ENCODE measurements around the gene THTPA. TPM values are rescaled to one million over a fixed set of nuclear protein-coding genes. Genes with fewer than 3 reads are reported as not detected.

THTPA gene
- total RNA-seq, 1 experiment from 2014 or later: 3.3 TPM

- peak; percentile 35 for DNase-seq
- H3K9me3 ChIP-seq: no peaks in the 10 kb centered on the region
These were observed 3.2 kb downstream of the THTPA start for GRCh38 chr14:23559010-23559925.

DNA sequence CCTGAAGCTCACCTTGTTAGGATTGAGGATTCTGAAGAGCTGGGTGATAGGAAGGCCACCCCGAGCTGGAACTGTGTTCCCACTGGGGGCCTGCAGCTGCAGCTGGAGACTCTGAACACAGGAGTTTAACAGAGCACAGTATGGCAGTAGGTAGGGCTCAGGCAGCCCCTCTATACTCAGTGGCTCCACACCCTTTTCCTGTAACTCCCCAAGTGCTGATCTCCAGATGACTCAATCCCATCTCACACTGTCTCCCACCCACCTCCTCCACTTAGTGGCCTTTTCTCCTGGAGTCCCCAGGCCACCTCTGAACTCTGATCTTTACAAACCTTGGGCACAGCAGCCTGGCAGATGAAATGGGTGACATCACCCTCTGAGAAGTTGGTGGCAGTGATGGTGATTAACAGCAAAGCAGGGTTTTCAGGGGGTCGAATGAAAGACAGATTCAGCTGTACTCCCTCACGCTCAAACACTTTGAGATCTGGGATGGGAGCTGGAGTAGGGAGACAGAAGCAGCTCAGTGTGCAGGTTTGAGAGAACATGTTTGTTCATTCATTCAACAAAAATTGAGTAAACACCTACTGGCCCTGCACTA, 4.0 kb downstream of the THTPA start:
- DNase-seq: no peak
- no peaks in the 10 kb centered on the region for H3K27me3 ChIP-seq
- H3K4me3 ChIP-seq: no peak overlapping the region
- no peaks in the 10 kb centered on the region for H3K9me3 ChIP-seq
- H3K36me3 ChIP-seq: no peaks in the 10 kb centered on the region; the same call in 1 of the 2 replicates

More at GRCh38 chr14:23559010-23559925, 3.2 kb downstream of the THTPA start:
- no peaks in the 10 kb centered on the region for H3K27me3 ChIP-seq
- no peak overlapping the region for H3K4me3 ChIP-seq
- H3K36me3 ChIP-seq: no peaks in the 10 kb centered on the region; the same call in 1 of the 2 replicates

DNA sequence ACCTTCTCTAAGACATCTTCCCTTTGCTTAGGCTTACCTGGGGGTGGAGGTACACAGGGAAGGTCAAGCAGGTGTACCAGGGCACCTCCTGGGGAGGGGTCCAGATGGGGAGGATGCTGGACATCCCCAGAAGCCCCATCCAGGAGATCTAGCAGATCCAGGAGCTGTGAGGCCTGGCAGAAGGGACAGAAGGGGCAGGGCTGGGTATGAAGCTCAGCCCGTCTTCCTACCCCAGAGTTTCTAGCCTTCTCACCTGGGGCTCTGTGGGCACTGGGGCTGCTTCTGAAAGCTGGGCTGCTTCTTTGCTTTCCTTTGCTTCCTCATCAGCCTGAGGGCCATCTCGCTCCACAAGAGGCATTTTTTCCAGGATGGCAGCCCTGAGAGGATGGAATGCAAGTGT, 5.2 kb downstream of the THTPA start:
- H3K4me3 ChIP-seq: no peak overlapping the region
- H3K36me3 ChIP-seq: no peaks in the 10 kb centered on the region; the same call in 1 of the 2 replicates
- DNase-seq: no peak
- no peaks in the 10 kb centered on the region for H3K27me3 ChIP-seq
- H3K9me3 ChIP-seq: no peaks in the 10 kb centered on the region

- H3K9me3 ChIP-seq: no peaks in the 10 kb centered on the region
- H3K27me3 ChIP-seq: no peaks in the 10 kb centered on the region
- DNase-seq: no peak
- no peak overlapping the region for H3K4me3 ChIP-seq
- no peaks in the 10 kb centered on the region; the same call in 1 of the 2 replicates for H3K36me3 ChIP-seq
These were observed 6.1 kb downstream of the THTPA start for GRCh38 chr14:23561873-23562821.

GRCh38 chr14:23562822-23563472, 6.9 kb downstream of the THTPA start:
- Histone ChIP-seq H3K27me3 (no peaks in the 10 kb centered on the region), H3K4me3 (no peak overlapping the region), H3K36me3 (no peaks in the 10 kb centered on the region; the same call in 1 of the 2 replicates), H3K9me3 (no peaks in the 10 kb centered on the region)
- peak; percentile 20 for DNase-seq

DNA sequence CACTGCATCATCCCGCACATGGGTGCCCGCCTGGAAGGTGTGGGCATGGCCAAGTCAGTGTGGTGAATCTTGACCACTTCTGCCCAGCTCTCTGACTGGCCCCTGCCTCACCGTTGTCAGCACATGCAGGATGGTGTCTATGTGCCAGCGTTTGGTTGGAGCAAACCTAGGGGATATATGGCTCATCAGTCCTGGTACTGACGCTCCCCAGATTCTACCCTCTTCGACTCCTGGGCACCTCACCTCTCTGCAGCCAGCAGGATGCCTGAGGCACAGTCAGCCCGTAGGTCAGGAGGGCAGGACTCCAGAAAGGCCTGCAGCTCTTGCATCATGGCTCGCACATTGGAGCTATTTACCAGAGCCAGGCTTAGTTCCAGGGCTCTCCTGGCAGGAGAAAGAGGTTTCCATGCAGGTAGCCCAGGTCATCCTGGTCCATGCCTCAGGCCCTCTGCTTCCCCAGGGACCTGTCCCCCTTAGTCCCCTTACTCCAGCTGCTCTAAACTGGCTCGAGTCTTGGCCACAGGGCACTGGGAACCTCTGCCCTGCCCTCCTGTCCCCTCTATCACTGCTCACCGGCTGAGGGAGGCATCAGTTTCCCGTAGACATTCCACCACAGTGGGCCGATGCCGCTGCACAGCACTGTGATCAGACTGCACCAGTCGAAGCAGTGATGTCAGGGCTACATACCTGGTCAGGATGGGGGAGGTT, 7.6 kb downstream of the THTPA start:
- Histone ChIP-seq H3K9me3 (no peaks in the 10 kb centered on the region), H3K4me3 (no peak overlapping the region), H3K36me3 (no peaks in the 10 kb centered on the region; the same call in 1 of the 2 replicates), H3K27me3 (no peaks in the 10 kb centered on the region)
- DNase-seq: no peak

GRCh38 chr14:23564181-23564812, 8.2 kb downstream of the THTPA start:
- H3K9me3 ChIP-seq: no peaks in the 10 kb centered on the region
- H3K4me3 ChIP-seq: no peak overlapping the region
- no peaks in the 10 kb centered on the region; the same call in 1 of the 2 replicates for H3K36me3 ChIP-seq
- DNase-seq: no peak
- H3K27me3 ChIP-seq: no peaks in the 10 kb centered on the region

DNA sequence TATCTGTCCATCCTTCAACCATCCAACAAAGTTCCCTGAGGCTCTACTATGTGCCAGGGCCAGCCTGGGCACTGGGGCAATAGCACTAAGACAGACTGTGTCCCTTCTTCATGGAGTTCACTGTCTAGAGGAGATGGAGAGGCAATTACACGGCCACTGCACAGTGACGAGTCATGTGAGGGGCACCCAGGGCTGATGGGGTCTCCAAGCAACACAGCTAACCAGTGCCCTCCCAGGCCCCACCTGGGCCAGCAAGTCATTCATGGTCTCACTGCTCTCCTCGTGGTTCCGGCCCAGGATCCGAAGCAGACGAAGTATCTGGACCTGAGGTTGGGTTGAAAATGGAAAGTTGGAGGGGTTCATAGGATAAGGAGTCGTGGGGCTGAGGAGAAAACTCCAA, 8.8 kb downstream of the THTPA start:
- H3K9me3 ChIP-seq: no peaks in the 10 kb centered on the region
- no peak for DNase-seq
- no peaks in the 10 kb centered on the region for H3K27me3 ChIP-seq
- no peak overlapping the region for H3K4me3 ChIP-seq
- H3K36me3 ChIP-seq: no peaks in the 10 kb centered on the region

DNA sequence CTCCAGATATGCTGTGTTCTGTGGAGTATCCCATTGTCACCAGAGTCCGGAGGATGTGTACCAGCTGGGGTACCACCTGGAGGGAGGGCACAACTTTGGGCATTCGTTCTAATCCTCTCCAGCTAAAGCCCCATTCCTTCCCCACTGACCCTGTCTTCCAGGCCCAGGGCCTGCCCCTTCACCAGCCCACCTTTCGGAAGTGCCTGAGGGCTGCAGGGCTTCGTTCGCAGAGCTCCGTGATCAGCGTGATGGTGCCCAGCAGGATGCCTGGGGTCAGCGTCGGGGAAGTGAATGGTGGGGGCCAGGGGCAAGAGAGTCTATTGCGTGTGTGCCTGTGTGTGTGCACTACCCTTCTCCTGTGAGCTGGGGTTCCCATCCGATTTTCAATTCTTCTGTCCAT, 9.6 kb downstream of the THTPA start:
- no peaks in the 10 kb centered on the region for H3K36me3 ChIP-seq
- H3K4me3 ChIP-seq: no peak overlapping the region
- H3K9me3 ChIP-seq: no peaks in the 10 kb centered on the region
- DNase-seq: no peak
- no peaks in the 10 kb centered on the region for H3K27me3 ChIP-seq

DNA sequence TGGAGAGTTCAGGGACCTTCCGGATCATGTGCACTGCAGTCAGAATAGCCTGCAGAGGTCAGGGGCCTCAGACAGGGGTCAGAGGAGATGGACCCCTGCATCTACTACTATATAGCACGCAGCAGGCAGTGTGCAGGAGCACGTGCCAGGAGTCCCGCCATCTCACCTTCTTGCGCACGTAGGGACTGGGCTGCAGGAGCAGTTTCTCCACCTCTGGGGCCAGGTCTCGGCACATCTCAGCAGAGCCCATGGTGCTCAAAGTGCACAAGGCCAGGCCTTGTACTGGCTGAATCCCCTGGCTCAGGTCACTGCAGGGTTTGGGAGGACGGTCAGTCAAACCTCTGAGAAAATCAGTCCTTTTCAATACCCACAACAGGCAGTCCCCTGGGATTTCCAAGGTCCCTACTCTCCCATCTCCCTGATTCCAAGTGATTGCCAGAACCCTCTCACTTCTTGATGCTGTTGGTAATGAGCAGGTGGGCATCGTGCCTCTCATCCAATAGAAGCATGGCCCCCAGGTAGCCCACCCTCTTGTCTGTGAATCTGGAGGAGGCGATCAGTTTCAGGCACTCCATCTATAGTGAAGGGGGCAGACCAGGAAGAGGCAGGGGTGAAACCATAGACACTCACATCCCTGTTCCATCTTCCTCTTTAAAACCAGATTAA, 10.2 kb downstream of the THTPA start:
- Histone ChIP-seq H3K4me3 (no peak overlapping the region), H3K27me3 (no peaks in the 10 kb centered on the region)
- no peak for DNase-seq

GRCh38 chr14:23566778-23567185, 10.7 kb downstream of the THTPA start:
- Histone ChIP-seq H3K9me3 (no peaks in the 10 kb centered on the region), H3K4me3 (peak overlapping the region; percentile 39), H3K27me3 (no peaks in the 10 kb centered on the region), H3K36me3 (no peaks in the 10 kb centered on the region)
- DNase-seq: no peak

More for the DNA sequence above, 10.2 kb downstream of the THTPA start:
- no peaks in the 10 kb centered on the region for H3K9me3 ChIP-seq
- no peaks in the 10 kb centered on the region for H3K36me3 ChIP-seq

GRCh38 chr14:23567186-23568020, 11.3 kb downstream of the THTPA start, which contains the start of gene AP1G2:
Gene AP1G2 (minus strand): TSS chr14:23567791. CDS start chr14:23567314, 477 bp downstream.
- no peaks in the 10 kb centered on the region for H3K27me3 ChIP-seq
- no peaks in the 10 kb centered on the region for H3K36me3 ChIP-seq
- H3K4me3 ChIP-seq: peak within 1 kb of the TSS; percentile 39
- peak; percentile 76 for DNase-seq
- H3K9me3 ChIP-seq: no peaks in the 10 kb centered on the region

DNA sequence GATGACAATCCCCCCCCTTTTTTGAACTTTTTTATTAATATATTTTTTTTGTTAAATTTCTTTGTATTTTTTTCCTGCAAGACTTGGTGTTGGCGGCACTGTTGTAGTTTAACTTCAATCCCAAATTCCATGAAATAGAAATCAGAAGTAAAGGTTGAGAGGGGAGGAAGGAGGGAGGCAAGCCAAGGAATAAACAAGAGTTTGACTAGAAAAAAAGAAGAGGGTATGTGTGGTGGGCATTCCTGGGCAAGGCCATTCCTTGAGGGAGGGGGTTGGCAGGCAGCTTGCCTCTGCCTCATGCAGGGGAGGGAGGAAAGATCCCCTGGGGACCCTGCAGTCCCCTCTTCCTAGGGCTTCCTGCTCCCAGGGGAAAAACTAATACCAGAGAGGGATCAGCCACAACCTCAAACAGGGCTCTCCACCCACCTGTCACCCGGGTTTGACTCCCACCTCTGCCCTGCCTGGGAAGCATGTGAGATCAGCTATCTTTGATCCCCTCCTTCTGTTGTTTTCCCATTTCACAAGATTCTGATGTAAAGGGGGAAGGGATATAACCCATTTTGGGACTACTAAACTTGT, 12.0 kb downstream of the THTPA start:
- Histone ChIP-seq H3K9me3 (no peaks in the 10 kb centered on the region), H3K4me3 (peak overlapping the region; percentile 39), H3K27me3 (no peaks in the 10 kb centered on the region), H3K36me3 (no peaks in the 10 kb centered on the region)
- DNase-seq: no peak

Data from MG63 (cell line).